ENCODE data around the gene MYO7B.

DNA sequence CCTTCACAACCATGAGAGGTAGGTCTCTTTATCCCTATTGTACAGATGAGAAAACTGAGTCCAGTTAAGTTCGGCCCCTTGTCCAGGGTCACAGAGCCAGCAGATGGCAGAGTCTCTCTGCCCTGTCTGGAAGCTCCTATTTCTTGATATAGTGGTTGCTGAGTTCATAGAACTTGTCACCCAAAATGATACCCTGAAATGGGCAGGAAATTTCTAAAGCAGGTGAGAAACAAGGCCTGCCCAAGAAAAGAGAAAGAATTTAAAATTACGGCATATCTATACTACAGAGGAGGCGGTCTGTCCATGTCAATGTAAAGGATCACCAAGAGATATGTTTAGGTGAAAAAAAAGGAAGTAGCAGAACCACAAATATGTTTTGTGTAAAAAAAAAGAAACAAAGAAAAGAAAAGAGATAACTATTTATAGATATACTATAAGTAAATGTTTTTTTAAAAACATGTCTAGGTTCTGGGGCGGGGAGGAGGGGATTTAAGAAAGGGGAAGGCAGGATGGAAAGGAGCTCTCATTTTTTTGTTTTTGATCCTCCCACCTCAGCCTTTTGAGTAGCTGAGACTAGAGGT is 39.8 kb downstream of the MYO7B start:
- TF ChIP-seq, protein P1, sequence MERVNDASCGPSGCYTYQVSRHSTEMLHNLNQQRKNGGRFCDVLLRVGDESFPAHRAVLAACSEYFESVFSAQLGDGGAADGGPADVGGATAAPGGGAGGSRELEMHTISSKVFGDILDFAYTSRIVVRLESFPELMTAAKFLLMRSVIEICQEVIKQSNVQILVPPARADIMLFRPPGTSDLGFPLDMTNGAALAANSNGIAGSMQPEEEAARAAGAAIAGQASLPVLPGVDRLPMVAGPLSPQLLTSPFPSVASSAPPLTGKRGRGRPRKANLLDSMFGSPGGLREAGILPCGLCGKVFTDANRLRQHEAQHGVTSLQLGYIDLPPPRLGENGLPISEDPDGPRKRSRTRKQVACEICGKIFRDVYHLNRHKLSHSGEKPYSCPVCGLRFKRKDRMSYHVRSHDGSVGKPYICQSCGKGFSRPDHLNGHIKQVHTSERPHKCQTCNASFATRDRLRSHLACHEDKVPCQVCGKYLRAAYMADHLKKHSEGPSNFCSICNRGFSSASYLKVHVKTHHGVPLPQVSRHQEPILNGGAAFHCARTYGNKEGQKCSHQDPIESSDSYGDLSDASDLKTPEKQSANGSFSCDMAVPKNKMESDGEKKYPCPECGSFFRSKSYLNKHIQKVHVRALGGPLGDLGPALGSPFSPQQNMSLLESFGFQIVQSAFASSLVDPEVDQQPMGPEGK (CRISPR knock-in tag; IDR thresholded peaks at IDR 0.05; ENCODE audit: borderline replicate concordance), result no peak
- TF ChIP-seq ARNTL (CRISPR knock-in tag; IDR thresholded peaks at IDR 0.05; ENCODE audit: borderline replicate concordance, low read depth) (no peak), ZFP3 (CRISPR knock-in tag; IDR thresholded peaks at IDR 0.05) (no peak), TOX (CRISPR knock-in tag; IDR thresholded peaks at IDR 0.05; ENCODE audit: borderline replicate concordance) (no peak), ZFP30 (CRISPR knock-in tag; IDR thresholded peaks at IDR 0.05) (no peak), RARB (CRISPR knock-in tag; IDR thresholded peaks at IDR 0.05) (no peak), ZC3H10 (CRISPR knock-in tag; IDR thresholded peaks at IDR 0.05) (no peak), CSDC2 (CRISPR knock-in tag; IDR thresholded peaks at IDR 0.05) (no peak), ZNF8 (CRISPR knock-in tag; IDR thresholded peaks at IDR 0.05) (no peak), PPARA (CRISPR knock-in tag; IDR thresholded peaks at IDR 0.05; ENCODE audit: borderline replicate concordance) (no peak), GLIS3 (CRISPR knock-in tag; IDR thresholded peaks at IDR 0.05) (no peak), ISL1 (CRISPR knock-in tag; IDR thresholded peaks at IDR 0.05) (no peak)
- TF ChIP-seq, protein P2, sequence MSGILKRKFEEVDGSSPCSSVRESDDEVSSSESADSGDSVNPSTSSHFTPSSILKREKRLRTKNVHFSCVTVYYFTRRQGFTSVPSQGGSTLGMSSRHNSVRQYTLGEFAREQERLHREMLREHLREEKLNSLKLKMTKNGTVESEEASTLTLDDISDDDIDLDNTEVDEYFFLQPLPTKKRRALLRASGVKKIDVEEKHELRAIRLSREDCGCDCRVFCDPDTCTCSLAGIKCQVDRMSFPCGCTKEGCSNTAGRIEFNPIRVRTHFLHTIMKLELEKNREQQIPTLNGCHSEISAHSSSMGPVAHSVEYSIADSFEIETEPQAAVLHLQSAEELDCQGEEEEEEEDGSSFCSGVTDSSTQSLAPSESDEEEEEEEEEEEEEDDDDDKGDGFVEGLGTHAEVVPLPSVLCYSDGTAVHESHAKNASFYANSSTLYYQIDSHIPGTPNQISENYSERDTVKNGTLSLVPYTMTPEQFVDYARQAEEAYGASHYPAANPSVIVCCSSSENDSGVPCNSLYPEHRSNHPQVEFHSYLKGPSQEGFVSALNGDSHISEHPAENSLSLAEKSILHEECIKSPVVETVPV (CRISPR knock-in tag; IDR thresholded peaks at IDR 0.05), result no peak
- TF ChIP-seq, protein P3, sequence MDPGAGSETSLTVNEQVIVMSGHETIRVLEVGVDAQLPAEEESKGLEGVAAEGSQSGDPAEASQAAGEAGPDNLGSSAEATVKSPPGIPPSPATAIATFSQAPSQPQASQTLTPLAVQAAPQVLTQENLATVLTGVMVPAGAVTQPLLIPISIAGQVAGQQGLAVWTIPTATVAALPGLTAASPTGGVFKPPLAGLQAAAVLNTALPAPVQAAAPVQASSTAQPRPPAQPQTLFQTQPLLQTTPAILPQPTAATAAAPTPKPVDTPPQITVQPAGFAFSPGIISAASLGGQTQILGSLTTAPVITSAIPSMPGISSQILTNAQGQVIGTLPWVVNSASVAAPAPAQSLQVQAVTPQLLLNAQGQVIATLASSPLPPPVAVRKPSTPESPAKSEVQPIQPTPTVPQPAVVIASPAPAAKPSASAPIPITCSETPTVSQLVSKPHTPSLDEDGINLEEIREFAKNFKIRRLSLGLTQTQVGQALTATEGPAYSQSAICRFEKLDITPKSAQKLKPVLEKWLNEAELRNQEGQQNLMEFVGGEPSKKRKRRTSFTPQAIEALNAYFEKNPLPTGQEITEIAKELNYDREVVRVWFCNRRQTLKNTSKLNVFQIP (CRISPR knock-in tag; IDR thresholded peaks at IDR 0.05; ENCODE audit: borderline replicate concordance, low read depth), result no peak

Measured in SK-N-SH treated with all-trans-retinoic acid at 6 μM for 48 hours (cell line).